Measurements from ENCODE around the gene MAGI1. TPM values are rescaled to one million over a fixed set of nuclear protein-coding genes. Genes with fewer than 3 reads are reported as not detected.

MAGI1 gene
- total RNA-seq, 1 experiment from 2014 or later = 38.6 TPM

DNA sequence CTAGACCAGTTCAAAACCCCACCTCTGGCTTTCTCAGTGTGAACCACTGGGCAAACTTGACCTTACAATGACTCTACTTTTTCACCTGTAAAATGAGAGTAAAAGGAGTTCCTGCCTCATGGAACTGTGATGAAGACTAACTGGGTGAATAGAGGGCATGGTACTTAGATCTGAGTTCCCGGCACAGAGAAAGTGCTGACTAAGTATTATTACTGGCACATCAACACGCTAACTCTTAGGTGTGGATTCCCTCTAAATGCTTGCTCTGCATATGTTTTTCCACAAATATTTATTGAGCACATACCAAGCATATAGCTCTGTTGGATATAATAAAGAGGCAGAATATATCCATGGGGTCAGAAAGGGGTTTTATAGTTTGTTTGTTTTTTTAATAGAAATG, 437.8 kb downstream of the MAGI1 start (continued):
- TF ChIP-seq ATF3 (IDR thresholded peaks at IDR 0.05) = no peak
- no peak for TF ChIP-seq EZH2phosphoT487 (IDR thresholded peaks at IDR 0.05; ENCODE audit: borderline replicate concordance)
- no peak for TF ChIP-seq TCF7L2 (IDR thresholded peaks at IDR 0.05; ENCODE audit: borderline replicate concordance, extremely low read depth, insufficient read depth, insufficient read length)
- TF ChIP-seq JUND (IDR thresholded peaks at IDR 0.05) = no peak
- no peak for TF ChIP-seq ZNF274 (IDR thresholded peaks at IDR 0.05; ENCODE audit: low read depth, low read length)
- TF ChIP-seq ZFX (IDR thresholded peaks at IDR 0.05) = no peak
- TF ChIP-seq SRF (IDR thresholded peaks at IDR 0.05; ENCODE audit: low read depth) = no peak
- TF ChIP-seq RAD21 (IDR thresholded peaks at IDR 0.05; ENCODE audit: low read depth) = no peak
- no peak for TF ChIP-seq FOSL1 (IDR thresholded peaks at IDR 0.05; ENCODE audit: low read depth)
- TF ChIP-seq YY1 (IDR thresholded peaks at IDR 0.05; ENCODE audit: extremely low read depth, insufficient replicate concordance, low read depth, low read length) = no peak

DNA sequence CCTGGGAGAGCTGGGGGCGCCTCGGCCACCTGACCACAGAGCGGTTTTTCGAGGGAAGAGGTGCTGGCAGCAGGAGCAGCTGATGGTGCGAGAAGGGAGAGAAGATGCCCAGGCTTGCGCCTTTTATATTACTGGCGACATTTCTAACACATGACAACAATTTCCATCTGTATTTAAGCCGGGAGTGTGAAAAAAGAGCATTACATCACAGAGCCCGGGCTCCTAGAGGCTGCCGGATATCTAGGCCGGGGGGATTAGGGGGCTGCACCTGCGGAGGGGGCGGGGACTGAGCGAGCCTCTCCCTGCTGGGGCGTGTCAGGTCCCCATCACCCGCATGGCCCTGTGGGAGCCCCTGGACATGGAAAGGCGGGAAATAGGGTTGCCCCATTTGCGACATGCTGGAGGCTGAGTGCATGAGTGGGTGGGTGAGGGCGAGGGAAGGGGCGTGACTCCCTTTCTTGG, 440.7 kb downstream of the MAGI1 start:
- Histone ChIP-seq H3K27ac (ENCODE audit: low read depth, low read length) (no peak overlapping the region), H3K36me3 (ENCODE audit: control insufficient read depth in 1 of 2, insufficient read depth in 2 of 2, low read length in 2 of 2) (no peaks in the 10 kb centered on the region), H3K4me3 (replicated peaks in 1 of 2; ENCODE audit: low read depth in 1 of 2, low read length in 2 of 2) (no peak overlapping the region), H3K9me2 (ENCODE audit: insufficient read depth) (no peaks in the 10 kb centered on the region), H3K4me2 (ENCODE audit: low read length) (no peak overlapping the region), H3K27me3 (ENCODE audit: insufficient read depth, low read length) (no peaks in the 10 kb centered on the region), H3K4me1 (ENCODE audit: control insufficient read depth in 1 of 2, insufficient read depth in 2 of 2, low read length in 2 of 2) (no peaks in the 10 kb centered on the region), H2AFZ (ENCODE audit: low read depth, low read length, poor library complexity, severe bottlenecking) (no peak overlapping the region), H4K20me1 (ENCODE audit: insufficient read depth) (no peaks in the 10 kb centered on the region), H3K9ac (ENCODE audit: low read length) (no peak overlapping the region), H3K9me3 (ENCODE audit: control insufficient read depth in 1 of 2, insufficient read depth in 1 of 2, low read depth in 1 of 2, low read length in 2 of 2) (no peaks in the 10 kb centered on the region), H3K79me2 (ENCODE audit: insufficient read depth, low read length) (no peaks in the 10 kb centered on the region; the same call in 1 of the 2 replicates)
- no TSS peak for BruUV-seq (replicated peaks)
- DNase-seq (ENCODE audit: low read depth, low spot score) (no peak), ATAC-seq (no peak)
- intact Hi-C loops (cut with micrococcal nuclease) = no loop called here
- RAD21 ChIA-PET (ENCODE audit: low non-redundant PET in 1 of 2, low total read pairs in 2 of 2, uncharacterized antibody in 2 of 2, unreplicated experiment in 2 of 2) = no interaction called here
- CTCF ChIA-PET = no interaction called here
- POLR2A ChIA-PET = no interaction called here
- TF ChIP-seq, protein P1, sequence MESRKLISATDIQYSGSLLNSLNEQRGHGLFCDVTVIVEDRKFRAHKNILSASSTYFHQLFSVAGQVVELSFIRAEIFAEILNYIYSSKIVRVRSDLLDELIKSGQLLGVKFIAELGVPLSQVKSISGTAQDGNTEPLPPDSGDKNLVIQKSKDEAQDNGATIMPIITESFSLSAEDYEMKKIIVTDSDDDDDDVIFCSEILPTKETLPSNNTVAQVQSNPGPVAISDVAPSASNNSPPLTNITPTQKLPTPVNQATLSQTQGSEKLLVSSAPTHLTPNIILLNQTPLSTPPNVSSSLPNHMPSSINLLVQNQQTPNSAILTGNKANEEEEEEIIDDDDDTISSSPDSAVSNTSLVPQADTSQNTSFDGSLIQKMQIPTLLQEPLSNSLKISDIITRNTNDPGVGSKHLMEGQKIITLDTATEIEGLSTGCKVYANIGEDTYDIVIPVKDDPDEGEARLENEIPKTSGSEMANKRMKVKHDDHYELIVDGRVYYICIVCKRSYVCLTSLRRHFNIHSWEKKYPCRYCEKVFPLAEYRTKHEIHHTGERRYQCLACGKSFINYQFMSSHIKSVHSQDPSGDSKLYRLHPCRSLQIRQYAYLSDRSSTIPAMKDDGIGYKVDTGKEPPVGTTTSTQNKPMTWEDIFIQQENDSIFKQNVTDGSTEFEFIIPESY (IDR thresholded peaks at IDR 0.05; ENCODE audit: extremely low read depth, insufficient replicate concordance, low read length) = no peak
- TF ChIP-seq ATF3 (IDR thresholded peaks at IDR 0.05) (no peak), ZNF274 (IDR thresholded peaks at IDR 0.05; ENCODE audit: low read depth, low read length) (no peak), CEBPB (IDR thresholded peaks at IDR 0.05; ENCODE audit: low read depth) (no peak), EZH2 (IDR thresholded peaks at IDR 0.05) (no peak), POLR2A (IDR thresholded peaks at IDR 0.05; ENCODE audit: borderline replicate concordance, extremely low read depth, insufficient read depth, insufficient read length) (no peak), TCF7L2 (IDR thresholded peaks at IDR 0.05; ENCODE audit: borderline replicate concordance, extremely low read depth, insufficient read depth, insufficient read length) (no peak), EZH2phosphoT487 (IDR thresholded peaks at IDR 0.05; ENCODE audit: borderline replicate concordance) (no peak), ELF1 (IDR thresholded peaks at IDR 0.05; ENCODE audit: borderline replicate concordance, low read depth) (no peak), RAD21 (IDR thresholded peaks at IDR 0.05; ENCODE audit: low read depth) (no peak), REST (IDR thresholded peaks at IDR 0.05; ENCODE audit: low read depth) (no peak)
- TF ChIP-seq, protein P2, sequence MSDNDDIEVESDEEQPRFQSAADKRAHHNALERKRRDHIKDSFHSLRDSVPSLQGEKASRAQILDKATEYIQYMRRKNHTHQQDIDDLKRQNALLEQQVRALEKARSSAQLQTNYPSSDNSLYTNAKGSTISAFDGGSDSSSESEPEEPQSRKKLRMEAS (IDR thresholded peaks at IDR 0.05) = no peak
